ENCODE measurements around the gene MMAB. TPM values are rescaled to one million over a fixed set of nuclear protein-coding genes. Genes with fewer than 3 reads are reported as not detected.

The MMAB gene
- total and polyA plus RNA-seq, 8 donors = 6.2 to 71.2 (median 29.8) TPM

- H3K27ac ChIP-seq = peak overlapping the region in 3 of 5 donors; percentile 60 to 68 (median 64)
- H3K36me3 ChIP-seq = peaks cover 55 to 100% (median 98%) of the 10 kb centered on the region in 4 donors
- WGBS, 5 donors = 81 to 85% (median 83%) methylated on average over 6 of the region's 6 CpGs
- no peaks in the 10 kb centered on the region for H3K9me3 ChIP-seq
- TF ChIP-seq CTCF (IDR thresholded peaks at IDR 0.05) (no peak), POLR2A (IDR thresholded peaks at IDR 0.05) (no peak), EP300 (IDR thresholded peaks at IDR 0.05) (no peak), POLR2AphosphoS5 (IDR thresholded peaks at IDR 0.05) (no peak)
- DNase-seq = peak in 1 of 2 donors; percentile 23
- H3K4me3 ChIP-seq = no peak overlapping the region
- intact Hi-C loops (cut with DNase I; ENCODE audit: low total_unique reads) = no loop called here
- no peaks in the 10 kb centered on the region for H3K4me1 ChIP-seq
- no peaks in the 10 kb centered on the region for H3K27me3 ChIP-seq
These were observed 55.7 kb downstream of the MMAB start for GRCh38 chr12:109517619-109518018.

GRCh38 chr12:109513977-109514376 lies 59.3 kb downstream of the MMAB start:
- 81 to 92% (median 87%) methylated on average over 4 of the region's 4 CpGs for WGBS, 5 donors
- DNase-seq = no peak
- intact Hi-C loops (cut with DNase I; ENCODE audit: low total_unique reads) = no loop called here

GRCh38 chr12:109513051-109513450 lies 60.3 kb downstream of the MMAB start:
- Histone ChIP-seq H3K27me3 (no peaks in the 10 kb centered on the region), H3K9me3 (no peaks in the 10 kb centered on the region), H3K4me1 (no peaks in the 10 kb centered on the region), H3K27ac (no peak overlapping the region), H3K4me3 (no peak overlapping the region), H3K36me3 (peaks cover 82 to 100% (median 99%) of the 10 kb centered on the region in 4 donors)
- intact Hi-C loops (cut with DNase I; ENCODE audit: low total_unique reads) = no loop called here
- DNase-seq = no peak
- WGBS, 5 donors = 69 to 86% (median 79%) methylated on average over 8 of the region's 8 CpGs
- TF ChIP-seq CTCF (IDR thresholded peaks at IDR 0.05) = no peak
- no peak for TF ChIP-seq POLR2A (IDR thresholded peaks at IDR 0.05)
- no peak for TF ChIP-seq POLR2AphosphoS5 (IDR thresholded peaks at IDR 0.05)
- TF ChIP-seq EP300 (IDR thresholded peaks at IDR 0.05) = no peak

More at GRCh38 chr12:109513977-109514376, 59.3 kb downstream of the MMAB start:
- no peak overlapping the region for H3K4me3 ChIP-seq
- no peak for TF ChIP-seq POLR2AphosphoS5 (IDR thresholded peaks at IDR 0.05)
- TF ChIP-seq POLR2A (IDR thresholded peaks at IDR 0.05) = no peak
- TF ChIP-seq EP300 (IDR thresholded peaks at IDR 0.05) = no peak
- no peak for TF ChIP-seq CTCF (IDR thresholded peaks at IDR 0.05)
- no peaks in the 10 kb centered on the region for H3K4me1 ChIP-seq
- H3K36me3 ChIP-seq = peaks cover 73 to 100% (median 98%) of the 10 kb centered on the region in 4 donors
- no peak overlapping the region for H3K27ac ChIP-seq
- no peaks in the 10 kb centered on the region for H3K9me3 ChIP-seq
- no peaks in the 10 kb centered on the region for H3K27me3 ChIP-seq

DNA sequence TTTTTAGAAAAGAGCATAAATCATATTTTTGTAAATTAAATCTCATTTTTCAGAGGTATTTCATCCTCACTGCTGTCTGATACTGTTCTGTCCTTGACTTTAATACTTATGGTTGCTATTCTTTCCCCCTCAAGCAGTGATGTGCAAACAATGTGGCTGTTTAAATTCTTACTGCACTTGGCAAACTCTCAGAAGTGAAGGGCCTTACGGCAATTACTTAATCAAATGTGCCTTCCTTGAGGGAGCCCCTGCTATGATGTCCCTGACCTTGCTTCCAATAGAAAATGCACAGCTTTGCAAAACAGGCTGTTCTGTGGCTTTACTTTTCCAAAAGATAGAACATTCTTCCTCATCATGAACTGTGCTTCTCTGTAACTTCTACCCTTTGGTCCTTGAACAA lies 60.7 kb downstream of the MMAB start:
- intact Hi-C loops (cut with DNase I; ENCODE audit: low total_unique reads) = no loop called here
- DNase-seq = no peak

More for the DNA sequence above, 60.7 kb downstream of the MMAB start:
- Histone ChIP-seq H3K9me3 (no peaks in the 10 kb centered on the region), H3K36me3 (peaks cover 82 to 100% (median 99%) of the 10 kb centered on the region in 4 donors), H3K27me3 (no peaks in the 10 kb centered on the region), H3K4me3 (no peak overlapping the region), H3K4me1 (no peaks in the 10 kb centered on the region), H3K27ac (no peak overlapping the region)
- TF ChIP-seq POLR2A (IDR thresholded peaks at IDR 0.05) (no peak), POLR2AphosphoS5 (IDR thresholded peaks at IDR 0.05) (no peak), EP300 (IDR thresholded peaks at IDR 0.05) (no peak), CTCF (IDR thresholded peaks at IDR 0.05) (no peak)
- 69 to 91% (median 88%) methylated on average over 1 of the region's 1 CpG for WGBS, 5 donors
